ENCODE measurements around the gene CACNA1C. TPM values are rescaled to one million over a fixed set of nuclear protein-coding genes. Genes with fewer than 3 reads are reported as not detected.

The CACNA1C gene
- total RNA-seq, 4 donors from 2014 or later = 2.9 to 5.3 (median 4.3) TPM

DNA sequence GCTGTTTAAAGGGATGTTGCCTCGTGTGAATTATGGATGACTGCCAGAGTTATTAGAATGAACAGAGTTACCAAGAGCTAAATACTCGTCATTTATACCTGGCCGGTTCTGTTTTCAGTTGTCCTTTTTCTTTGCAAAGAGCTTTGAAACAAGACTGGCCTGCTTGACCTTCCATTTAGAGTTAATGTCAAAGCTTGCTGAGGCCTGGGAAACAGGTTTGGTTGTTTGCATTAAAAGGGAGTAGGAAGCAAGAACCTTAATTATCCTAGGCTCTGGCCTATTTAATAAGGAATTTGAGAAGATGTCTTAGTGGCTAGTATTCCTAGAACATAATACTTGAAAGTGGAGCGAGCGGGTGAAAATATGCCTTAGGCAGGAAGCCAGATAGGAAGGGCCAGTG is 233.3 kb downstream of the CACNA1C start:
- no peak for TF ChIP-seq CTCF (IDR thresholded peaks at IDR 0.05; ENCODE audit: low read depth)

DNA sequence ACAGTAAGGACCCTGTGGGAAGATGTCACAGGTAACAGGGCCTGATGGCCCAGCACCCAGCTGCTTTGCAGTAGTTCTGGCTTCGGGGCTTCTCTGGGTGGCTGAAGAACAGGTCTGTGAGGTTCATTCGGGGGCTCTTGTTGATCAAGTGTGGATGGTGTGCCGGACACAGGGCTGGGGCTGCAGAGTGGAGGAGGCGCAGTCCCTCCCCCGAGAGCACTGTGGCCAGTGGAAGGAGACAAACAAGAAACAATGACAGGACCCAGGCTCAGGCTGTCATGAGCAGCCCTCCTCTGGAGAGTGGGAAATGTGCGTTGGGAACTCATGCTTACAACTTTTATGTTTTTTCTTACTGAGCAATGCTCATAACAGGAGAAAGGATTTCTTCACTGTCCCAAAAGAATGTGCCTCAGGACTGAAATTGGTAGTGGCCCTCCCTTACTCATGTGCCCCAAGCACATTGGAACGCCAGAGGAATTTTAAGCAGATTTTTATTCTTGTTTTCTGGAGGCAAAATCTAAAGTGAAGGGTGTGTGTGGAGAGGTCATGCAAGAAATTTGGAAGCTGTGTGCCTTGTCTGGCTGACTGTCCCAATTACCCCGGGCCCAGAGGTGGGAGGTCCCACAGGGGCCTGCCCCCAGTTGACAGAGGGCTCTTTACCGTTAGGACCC is 233.8 kb downstream of the CACNA1C start:
- no peak for TF ChIP-seq CTCF (IDR thresholded peaks at IDR 0.05; ENCODE audit: low read depth)

DNA sequence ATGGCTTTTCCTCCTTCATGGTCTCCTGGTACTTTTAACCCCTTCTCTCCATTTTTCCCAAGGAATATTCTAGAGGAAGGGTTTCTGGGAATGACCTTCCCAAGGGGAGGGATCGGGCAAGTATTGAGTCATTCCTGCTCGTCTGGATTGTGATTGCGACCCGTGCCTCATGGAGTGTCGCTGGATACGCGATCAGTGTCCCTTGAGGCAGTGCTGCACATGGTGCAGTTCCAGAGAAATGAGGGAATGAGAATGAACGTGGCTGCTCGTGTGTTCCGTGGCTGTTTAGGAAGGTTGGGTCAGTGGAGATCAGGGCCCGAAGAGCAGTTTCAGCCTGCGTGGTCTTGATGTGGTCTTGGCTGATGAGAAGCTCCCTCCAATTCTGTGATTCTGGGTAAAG is 234.4 kb downstream of the CACNA1C start:
- TF ChIP-seq CTCF (IDR thresholded peaks at IDR 0.05; ENCODE audit: low read depth) = no peak

DNA sequence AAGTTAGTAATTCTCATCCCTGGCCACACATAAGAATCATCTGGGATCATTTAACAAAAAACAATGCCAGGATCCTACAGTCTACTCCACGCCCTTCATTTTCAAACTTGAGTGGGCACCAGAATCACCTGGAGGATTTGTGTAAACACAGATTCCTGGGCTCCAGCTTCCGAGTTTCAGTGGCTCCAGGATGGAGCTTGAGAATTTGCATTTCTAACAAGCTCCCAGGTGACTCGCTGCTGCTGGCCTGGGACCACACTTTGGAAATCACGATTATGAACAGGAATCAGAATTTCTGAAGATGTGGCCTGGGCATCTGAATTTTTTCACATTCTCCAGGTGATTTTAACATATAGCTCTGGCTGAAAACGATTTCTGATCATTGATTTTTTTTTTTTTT is 234.8 kb downstream of the CACNA1C start:
- TF ChIP-seq CTCF (IDR thresholded peaks at IDR 0.05; ENCODE audit: low read depth) = no peak

GRCh38 chr12:2288001-2288400 is 235.2 kb downstream of the CACNA1C start:
- TF ChIP-seq CTCF (IDR thresholded peaks at IDR 0.05; ENCODE audit: low read depth) = no peak

DNA sequence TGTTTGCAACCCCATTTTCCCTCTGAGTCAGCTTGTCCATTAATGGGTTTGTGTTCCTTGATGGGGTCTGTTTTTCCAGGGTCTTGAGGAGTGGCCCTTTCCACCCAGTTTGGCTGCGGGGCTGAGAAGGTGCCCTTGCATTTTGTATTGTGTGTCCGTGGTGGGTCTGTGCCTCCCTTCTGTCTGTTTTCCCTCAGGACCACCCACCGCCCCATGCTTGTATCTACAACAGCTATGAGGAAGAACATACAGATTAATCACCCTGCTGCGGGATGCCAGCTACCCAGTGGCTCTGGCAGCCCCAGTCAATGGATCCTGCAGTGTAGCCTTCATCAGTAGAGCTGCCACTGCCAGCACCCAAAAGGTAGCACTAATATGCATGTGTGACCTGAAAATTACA is 235.7 kb downstream of the CACNA1C start:
- TF ChIP-seq CTCF (IDR thresholded peaks at IDR 0.05; ENCODE audit: low read depth) = no peak

DNA sequence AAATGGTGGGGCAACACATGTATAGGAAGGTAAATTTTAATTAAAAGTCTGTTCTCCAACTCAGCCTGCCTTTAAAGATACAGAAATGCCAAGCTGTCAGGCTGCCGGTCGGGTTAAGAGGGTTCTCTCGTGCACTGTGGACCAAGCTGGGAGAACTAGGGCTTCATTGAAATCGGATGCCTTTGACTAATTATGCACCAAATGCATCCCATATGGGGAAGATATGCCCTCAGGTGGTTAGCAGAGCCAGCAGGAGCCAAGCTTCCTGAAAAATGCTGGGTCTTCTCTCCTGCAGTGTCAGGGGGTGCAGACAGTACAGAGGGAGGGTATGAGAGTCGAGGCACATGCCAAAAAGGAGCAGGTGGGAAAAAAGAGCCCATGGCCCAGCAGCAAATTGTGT is 236.1 kb downstream of the CACNA1C start:
- TF ChIP-seq CTCF (IDR thresholded peaks at IDR 0.05; ENCODE audit: low read depth) = no peak
